ENCODE results near the gene SF1.

DNA sequence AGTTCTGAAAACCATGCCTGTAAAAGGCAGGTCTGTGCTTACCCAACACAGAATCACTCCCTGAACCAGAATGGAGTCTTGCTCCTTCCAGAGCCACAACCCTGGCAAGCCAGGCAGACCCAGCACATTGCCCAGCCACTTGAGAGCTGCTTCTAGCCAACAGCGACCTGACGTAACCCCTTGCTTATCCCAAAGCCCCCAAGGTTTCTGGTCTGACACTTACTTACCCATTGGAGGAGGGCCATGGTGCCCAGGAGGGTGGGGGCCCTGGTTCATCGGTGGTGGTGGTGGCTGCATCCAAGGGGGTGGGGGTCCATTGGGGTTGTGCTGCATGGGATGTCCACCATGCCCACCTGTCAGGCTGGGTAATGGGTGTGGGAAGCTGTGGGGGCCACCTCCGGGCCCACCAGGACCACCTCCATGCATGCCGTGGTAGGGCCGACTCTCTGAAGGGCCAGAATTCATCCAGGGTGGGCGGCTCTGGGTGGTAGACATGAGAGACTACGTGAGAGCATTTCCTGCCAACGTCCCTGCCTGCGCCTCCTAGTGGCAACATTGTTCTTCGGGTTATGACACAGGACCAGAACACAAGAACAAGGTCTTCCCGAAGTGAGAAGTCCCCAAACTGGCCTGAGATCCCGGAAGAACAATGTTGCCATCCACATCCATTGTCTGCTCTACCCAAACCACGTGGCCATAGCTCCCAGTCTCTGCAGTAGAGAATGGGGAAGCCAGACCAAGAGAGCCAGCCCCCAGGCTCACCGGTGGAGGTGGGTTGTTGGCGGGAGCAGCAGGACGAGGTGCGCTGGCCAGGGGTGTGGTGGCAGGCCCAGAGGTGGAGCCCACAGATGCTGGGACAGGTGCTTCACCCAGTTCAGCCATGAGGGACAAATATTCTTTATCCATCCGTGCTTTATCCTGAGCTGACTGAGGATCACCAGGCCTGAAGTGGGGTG, 10.7 kb downstream of the SF1 start:
- TF ChIP-seq POLR2AphosphoS5 (IDR thresholded peaks at IDR 0.05; ENCODE audit: insufficient read depth, low read depth, low read length) = no peak
- no peak for TF ChIP-seq POLR2A (IDR thresholded peaks at IDR 0.05; ENCODE audit: low read depth, low read length)

Measured in endothelial cell of umbilical vein (primary cell).